ENCODE results near the gene PRR9. TPM values are rescaled to one million over a fixed set of nuclear protein-coding genes. Genes with fewer than 3 reads are reported as not detected.
"Not testable (repeated sequence)": the region's sequence is repeated elsewhere in the genome, so short reads cannot be mapped to it uniquely, and the experiment has no call there.

The PRR9 gene
- total RNA-seq, 1 experiment from 2014 or later = not detected

- ChIA-PET POLR2A (ENCODE audit: unreplicated experiment) (no interaction called here), CTCF (no interaction called here)
- Histone ChIP-seq H2AFZ (no peak overlapping the region), H3F3A (ENCODE audit: insufficient read depth, low read depth) (no peaks in the 10 kb centered on the region), H3K4me1 (replicated peaks; ENCODE audit: insufficient read depth) (no peaks in the 10 kb centered on the region), H3K9me2 (ENCODE audit: insufficient read depth) (no peaks in the 10 kb centered on the region), H3K36me3 (ENCODE audit: low read depth) (no peaks in the 10 kb centered on the region), H3K4me2 (no peak overlapping the region), H3K4me3 (no peak overlapping the region), H4K20me1 (ENCODE audit: insufficient read depth) (no peaks in the 10 kb centered on the region), H3K9me3 (ENCODE audit: insufficient read depth, low read depth) (no peaks in the 10 kb centered on the region), H3K79me2 (ENCODE audit: low read depth) (no peaks in the 10 kb centered on the region), H3K27me3 (ENCODE audit: insufficient read depth, low read depth) (peaks cover 32% of the 10 kb centered on the region), H3K27ac (no peak overlapping the region)
- intact Hi-C loops (cut with micrococcal nuclease; ENCODE audit: unreplicated experiment) = no loop called here
- BruUV-seq (replicated peaks) = no TSS peak
- TF ChIP-seq CTCF (conservative IDR thresholded peaks at IDR 0.05) = no peak
- TF ChIP-seq EZH2 (IDR thresholded peaks at IDR 0.05; ENCODE audit: low read depth) = no peak
- no peak for DNase-seq
These were observed 10.4 kb downstream of the PRR9 start for GRCh38 chr1:153227810-153228209.

- no peaks in the 10 kb centered on the region for H3K79me2 ChIP-seq (ENCODE audit: low read depth)
- no peak overlapping the region for H3K4me3 ChIP-seq
- no peaks in the 10 kb centered on the region for H3K4me1 ChIP-seq (replicated peaks; ENCODE audit: insufficient read depth)
- intact Hi-C loops (cut with micrococcal nuclease; ENCODE audit: unreplicated experiment) = no loop called here
- H3F3A ChIP-seq (ENCODE audit: insufficient read depth, low read depth) = no peaks in the 10 kb centered on the region
- H2AFZ ChIP-seq = no peak overlapping the region
- H3K27ac ChIP-seq = no peak overlapping the region
- H3K9me2 ChIP-seq (ENCODE audit: insufficient read depth) = no peaks in the 10 kb centered on the region
- no peaks in the 10 kb centered on the region for H3K9me3 ChIP-seq (ENCODE audit: insufficient read depth, low read depth)
- H3K27me3 ChIP-seq (ENCODE audit: insufficient read depth, low read depth) = peaks cover 31% of the 10 kb centered on the region
- BruUV-seq (replicated peaks) = no TSS peak
- DNase-seq = no peak
- TF ChIP-seq CTCF (conservative IDR thresholded peaks at IDR 0.05) = no peak
- TF ChIP-seq EZH2 (IDR thresholded peaks at IDR 0.05; ENCODE audit: low read depth) = no peak
- no peaks in the 10 kb centered on the region for H4K20me1 ChIP-seq (ENCODE audit: insufficient read depth)
- H3K36me3 ChIP-seq (ENCODE audit: low read depth) = no peaks in the 10 kb centered on the region
- CTCF ChIA-PET = no interaction called here
- POLR2A ChIA-PET (ENCODE audit: unreplicated experiment) = no interaction called here
- H3K4me2 ChIP-seq = no peak overlapping the region
These were observed 11.1 kb downstream of the PRR9 start for GRCh38 chr1:153228491-153228890.

- intact Hi-C loops (cut with micrococcal nuclease; ENCODE audit: unreplicated experiment); H3K36me3 ChIP-seq (ENCODE audit: low read depth); H3F3A ChIP-seq (ENCODE audit: insufficient read depth, low read depth); H3K79me2 ChIP-seq (ENCODE audit: low read depth); CTCF ChIA-PET; H3K4me3 ChIP-seq; H2AFZ ChIP-seq; H4K20me1 ChIP-seq (ENCODE audit: insufficient read depth); H3K4me2 ChIP-seq; H3K27ac ChIP-seq; BruUV-seq (replicated peaks); H3K9me3 ChIP-seq (ENCODE audit: insufficient read depth, low read depth); H3K4me1 ChIP-seq (replicated peaks; ENCODE audit: insufficient read depth); POLR2A ChIA-PET (ENCODE audit: unreplicated experiment); H3K9me2 ChIP-seq (ENCODE audit: insufficient read depth): not testable (repeated sequence)
- peaks cover 24% of the 10 kb centered on the region for H3K27me3 ChIP-seq (ENCODE audit: insufficient read depth, low read depth)
- peak; percentile 71 for TF ChIP-seq CTCF (conservative IDR thresholded peaks at IDR 0.05)
- DNase-seq = peak in 1 of 2 experiments; percentile 11
These were observed 11.9 kb downstream of the PRR9 start for GRCh38 chr1:153229076-153229829.

Measured in PC-9 (cell line).